ENCODE results near the gene TASOR2. TPM values are rescaled to one million over a fixed set of nuclear protein-coding genes. Genes with fewer than 3 reads are reported as not detected.

Gene TASOR2
- total RNA-seq (2021; fragmentation: NEBNext Ultra II Directional; extraction: Animal tissue kit (Norgen Biotek cat#: 25700)), result 10 to 100 TPM; 59.9 to 72.2 (median 62.1) TPM
- long read RNA-seq, partial matches to known transcripts, result 10 of 15 reads
- long read RNA-seq, other reads (novel, unspliced or antisense), result 5 of 15 reads

DNA sequence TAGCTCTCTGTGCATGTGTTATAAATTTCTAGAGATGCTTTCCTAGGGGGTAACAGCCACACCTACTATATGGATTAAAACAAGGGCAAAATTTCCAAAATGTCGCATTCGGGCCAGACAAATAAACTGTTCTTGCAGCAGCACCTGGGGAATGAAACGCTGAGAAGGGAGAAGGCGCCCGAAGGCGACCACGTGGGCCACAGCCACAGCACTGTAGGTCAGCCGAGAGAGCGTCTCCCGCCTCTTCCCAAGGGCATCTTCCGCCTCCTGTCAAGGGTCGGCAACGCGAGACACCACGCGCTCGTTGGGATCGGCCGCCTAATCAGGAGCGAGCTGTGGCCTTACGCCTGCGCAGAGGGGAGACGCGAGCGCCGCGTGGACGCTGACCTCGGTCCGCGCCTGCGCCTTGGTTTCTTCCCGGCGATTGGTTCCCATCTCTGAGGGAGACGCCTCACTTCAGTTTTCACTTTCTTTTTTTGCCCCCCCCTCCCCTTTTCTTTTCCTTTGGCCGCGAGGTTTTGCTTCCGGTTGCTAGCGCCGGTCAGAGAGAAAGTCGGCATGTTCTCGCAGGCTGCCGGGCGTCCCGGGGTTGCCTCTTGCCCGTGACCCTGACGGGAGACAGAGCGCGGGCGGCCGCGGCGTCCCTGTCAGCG lies at the start of gene TASOR2:
Gene TASOR2 (plus strand): TSS at position 521 of the 653 bp plus-strand sequence. CDS start 35,805 bp downstream, outside the sequence.
- TF ChIP-seq, protein P1, sequence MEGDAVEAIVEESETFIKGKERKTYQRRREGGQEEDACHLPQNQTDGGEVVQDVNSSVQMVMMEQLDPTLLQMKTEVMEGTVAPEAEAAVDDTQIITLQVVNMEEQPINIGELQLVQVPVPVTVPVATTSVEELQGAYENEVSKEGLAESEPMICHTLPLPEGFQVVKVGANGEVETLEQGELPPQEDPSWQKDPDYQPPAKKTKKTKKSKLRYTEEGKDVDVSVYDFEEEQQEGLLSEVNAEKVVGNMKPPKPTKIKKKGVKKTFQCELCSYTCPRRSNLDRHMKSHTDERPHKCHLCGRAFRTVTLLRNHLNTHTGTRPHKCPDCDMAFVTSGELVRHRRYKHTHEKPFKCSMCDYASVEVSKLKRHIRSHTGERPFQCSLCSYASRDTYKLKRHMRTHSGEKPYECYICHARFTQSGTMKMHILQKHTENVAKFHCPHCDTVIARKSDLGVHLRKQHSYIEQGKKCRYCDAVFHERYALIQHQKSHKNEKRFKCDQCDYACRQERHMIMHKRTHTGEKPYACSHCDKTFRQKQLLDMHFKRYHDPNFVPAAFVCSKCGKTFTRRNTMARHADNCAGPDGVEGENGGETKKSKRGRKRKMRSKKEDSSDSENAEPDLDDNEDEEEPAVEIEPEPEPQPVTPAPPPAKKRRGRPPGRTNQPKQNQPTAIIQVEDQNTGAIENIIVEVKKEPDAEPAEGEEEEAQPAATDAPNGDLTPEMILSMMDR (IDR thresholded peaks at IDR 0.05), result no peak
- peak within 1 kb of the TSS; percentile 96 for H3K27ac Mint-ChIP-seq
- H3K4me3 Mint-ChIP-seq, result peak within 1 kb of the TSS; percentile 100
- H3K27me3 Mint-ChIP-seq (ENCODE audit: insufficient read depth), result no peaks in the 10 kb centered on the region
- no peaks in the 10 kb centered on the region for H3K9me3 Mint-ChIP-seq
- peaks cover 12% of the 10 kb centered on the region for H3K36me3 Mint-ChIP-seq (ENCODE audit: low read depth)
- H3K4me1 Mint-ChIP-seq (ENCODE audit: low read depth), result peaks cover 47% of the 10 kb centered on the region
- DNase-seq, result peak; percentile 97

- H3K9me3 Mint-ChIP-seq, result no peaks in the 10 kb centered on the region
- no peaks in the 10 kb centered on the region for H3K36me3 Mint-ChIP-seq (ENCODE audit: low read depth)
- H3K27me3 Mint-ChIP-seq (ENCODE audit: insufficient read depth), result peaks cover 17% of the 10 kb centered on the region
- no peak for DNase-seq
- H3K4me1 Mint-ChIP-seq (ENCODE audit: low read depth), result no peaks in the 10 kb centered on the region
- H3K27ac Mint-ChIP-seq, result no peak overlapping the region
- no peak overlapping the region for H3K4me3 Mint-ChIP-seq
- TF ChIP-seq, protein P1 (IDR thresholded peaks at IDR 0.05), result no peak
Observed at GRCh38 chr10:5634918-5635317, 49.7 kb upstream of the TASOR2 start.

DNA sequence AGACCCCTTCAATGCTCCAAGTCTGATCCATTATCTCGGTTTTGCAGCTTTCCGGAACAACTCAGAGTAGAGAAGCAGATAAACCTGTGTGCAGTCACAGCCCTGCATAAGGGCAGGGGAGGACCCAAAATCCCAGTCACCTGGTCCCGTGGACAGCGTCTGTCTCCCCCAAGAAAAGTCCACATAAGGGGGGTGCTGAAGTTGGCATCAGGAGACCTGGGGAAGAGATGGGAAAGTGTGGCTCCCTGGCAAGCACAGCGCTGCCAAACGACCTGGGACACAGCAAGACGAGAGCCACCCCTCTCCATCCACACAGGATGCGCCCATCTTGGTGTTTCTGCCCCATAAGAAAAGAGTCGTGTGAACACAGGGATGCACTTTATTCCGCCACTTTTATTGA lies 46.1 kb upstream of the TASOR2 start:
- Mint-ChIP-seq H3K36me3 (ENCODE audit: low read depth) (peaks cover 11% of the 10 kb centered on the region), H3K9me3 (no peaks in the 10 kb centered on the region), H3K4me1 (ENCODE audit: low read depth) (peaks cover 5% of the 10 kb centered on the region; the same call in 1 of the 2 replicates), H3K27ac (no peak overlapping the region), H3K4me3 (no peak overlapping the region), H3K27me3 (ENCODE audit: insufficient read depth) (peaks cover 15% of the 10 kb centered on the region)
- TF ChIP-seq, protein P1 (IDR thresholded peaks at IDR 0.05), result no peak
- DNase-seq, result no peak

- no peak for DNase-seq
- Mint-ChIP-seq H3K4me1 (ENCODE audit: low read depth) (peaks cover 8% of the 10 kb centered on the region; the same call in 1 of the 2 replicates), H3K9me3 (no peaks in the 10 kb centered on the region), H3K27ac (no peak overlapping the region), H3K4me3 (no peak overlapping the region), H3K36me3 (ENCODE audit: low read depth) (peaks cover 11% of the 10 kb centered on the region), H3K27me3 (ENCODE audit: insufficient read depth) (peaks cover 11% of the 10 kb centered on the region)
- TF ChIP-seq, protein P1 (IDR thresholded peaks at IDR 0.05), result no peak
Observed at GRCh38 chr10:5639066-5639465, 45.6 kb upstream of the TASOR2 start.

GRCh38 chr10:5640036-5640435 lies 44.6 kb upstream of the TASOR2 start:
- H3K27me3 Mint-ChIP-seq (ENCODE audit: insufficient read depth), result peaks cover 7% of the 10 kb centered on the region
- no peak overlapping the region for H3K27ac Mint-ChIP-seq
- TF ChIP-seq, protein P1 (IDR thresholded peaks at IDR 0.05), result no peak
- no peaks in the 10 kb centered on the region for H3K9me3 Mint-ChIP-seq
- peaks cover 11% of the 10 kb centered on the region for H3K36me3 Mint-ChIP-seq (ENCODE audit: low read depth)
- H3K4me1 Mint-ChIP-seq (ENCODE audit: low read depth), result peaks cover 8% of the 10 kb centered on the region; the same call in 1 of the 2 replicates
- no peak overlapping the region for H3K4me3 Mint-ChIP-seq
- no peak for DNase-seq
